GM19455 (cell line): Measurements from ENCODE around the gene ONECUT3.

Source experiments
- ATAC-seq: cut with Tn5 transposase; IDR thresholded peaks from one replicate; pipeline ENCODE4 v1.9.1; 2021; ENCODE audit not compliant: unreplicated experiment

Gene ONECUT3

DNA sequence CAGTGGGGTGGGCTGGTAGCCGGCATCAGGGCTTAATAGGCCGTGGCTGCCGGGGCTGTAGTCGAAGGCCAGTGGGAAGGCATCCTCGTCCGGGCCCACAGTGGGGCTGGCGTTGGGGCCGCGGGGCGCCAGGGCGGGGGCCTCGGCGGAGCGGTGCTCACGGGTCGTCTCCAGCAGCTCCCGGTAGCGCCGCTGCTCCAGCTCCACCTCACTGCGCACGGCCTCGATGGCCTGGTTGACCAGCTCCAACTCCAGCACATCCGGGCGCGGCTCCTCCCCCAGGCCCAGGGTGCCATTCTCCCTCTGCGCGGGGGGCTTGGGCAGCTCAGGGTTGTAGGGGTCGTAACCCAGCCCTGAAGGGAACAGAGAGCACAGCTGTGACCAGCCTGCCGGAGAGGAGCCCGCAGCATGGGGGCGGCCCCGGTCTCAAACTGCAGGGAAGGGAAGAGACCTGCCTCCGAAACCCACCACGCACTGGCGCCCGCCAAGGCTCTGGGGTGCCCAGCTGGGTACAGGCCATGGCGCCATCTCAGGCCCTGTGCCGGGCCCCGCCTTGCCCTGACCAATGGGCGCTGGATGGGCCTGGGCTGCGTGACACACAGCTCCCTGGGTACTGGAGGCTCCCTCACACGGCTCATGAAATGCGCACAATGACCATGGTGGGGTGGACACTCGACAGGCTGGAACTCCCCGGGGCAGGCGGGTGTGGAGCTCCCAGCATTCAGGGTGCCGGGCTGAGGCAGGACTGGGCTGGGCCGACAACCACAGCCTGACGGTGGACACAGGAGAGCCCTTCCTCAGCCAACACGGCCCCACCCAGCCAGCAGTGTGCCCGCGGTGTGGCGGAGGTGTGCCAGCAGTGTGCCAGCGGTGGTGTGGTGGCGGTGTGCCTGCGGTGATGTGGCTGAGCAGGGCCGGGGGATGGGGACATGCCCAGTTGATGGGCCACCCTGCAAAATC is 75.3 kb downstream of the ONECUT3 start:
- ATAC-seq: no peak

DNA sequence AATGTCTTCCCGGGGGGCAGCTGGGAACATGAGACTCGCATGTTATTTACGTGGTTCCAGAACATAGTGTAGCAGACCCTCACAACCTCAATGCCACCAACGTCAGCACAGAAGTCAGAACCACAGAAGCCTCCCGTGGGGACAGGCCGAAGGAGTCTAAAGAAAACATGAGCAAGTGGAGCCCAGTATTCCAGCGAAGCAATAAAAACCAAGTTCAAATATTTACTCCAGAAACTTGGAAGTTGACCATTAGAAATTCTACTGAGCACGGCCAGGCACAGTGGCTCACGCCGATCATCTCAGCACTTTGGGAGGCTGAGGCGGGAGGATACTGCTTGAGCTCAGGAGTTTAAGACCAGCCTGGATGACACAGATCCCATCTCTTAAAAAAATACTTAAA is 76.7 kb downstream of the ONECUT3 start:
- no peak for ATAC-seq

DNA sequence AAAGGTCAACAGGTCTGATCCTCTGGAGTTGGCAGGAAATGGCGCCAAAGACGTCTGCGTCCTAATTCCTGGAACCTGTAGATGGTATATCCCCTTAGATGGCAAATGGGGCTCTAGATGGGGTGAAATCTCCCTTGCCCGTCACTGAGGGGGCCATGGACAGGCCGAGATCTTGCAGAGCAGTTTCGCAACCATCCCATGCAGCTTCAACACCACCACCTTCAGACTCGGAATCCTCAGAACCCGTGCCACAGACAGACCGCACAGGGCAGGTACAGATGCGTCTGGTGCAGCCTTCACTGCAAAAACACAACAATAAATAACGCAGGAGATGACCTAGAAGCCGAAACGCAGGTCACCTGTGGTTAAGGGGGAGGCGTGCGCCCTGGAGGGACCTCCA is 77.3 kb downstream of the ONECUT3 start:
- no peak for ATAC-seq
